Daoy (cell line): ENCODE data around the gene IQGAP2. TPM values are rescaled to one million over a fixed set of nuclear protein-coding genes. Genes with fewer than 3 reads are reported as not detected.

ENCODE experiments used
- DNase-seq: peaks from one replicate; pipeline ENCODE4 v3.0.0-alpha.2; 2015; ENCODE audit warnings: low read depth
- total RNA-seq: library from RNA; depleted of rRNA; stranded (reverse); fragments of >200 nt; shearing (Covaris generic); gene quantifications from 2 replicates; pipeline ENCODE4 v1.2.3, GENCODE V29; 2014

IQGAP2 gene
- total RNA-seq, 1 experiment from 2014 or later, result 6.9 TPM

GRCh38 chr5:76383126-76383832 lies 19.8 kb upstream of the IQGAP2 start:
- DNase-seq, result no peak

DNA sequence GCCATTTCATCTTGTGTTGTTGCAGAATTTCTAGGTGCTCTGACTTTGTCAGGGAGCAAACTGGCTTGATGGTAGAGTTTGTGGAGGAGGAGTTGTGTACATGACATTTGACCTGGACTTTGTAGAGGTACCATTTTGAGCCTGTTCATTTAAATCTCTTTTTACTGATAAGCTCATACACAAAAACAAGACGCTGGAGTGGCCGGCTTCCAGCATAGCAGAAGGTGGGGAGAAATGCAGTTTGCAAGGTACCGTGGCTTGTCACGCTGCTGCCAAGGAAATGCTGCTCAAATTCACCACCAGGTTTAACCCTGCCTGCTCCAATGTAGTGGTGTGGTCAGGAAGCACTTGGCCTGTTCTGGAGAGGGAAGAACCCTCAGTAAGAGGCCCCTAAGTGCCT lies 18.9 kb upstream of the IQGAP2 start:
- no peak for DNase-seq

DNA sequence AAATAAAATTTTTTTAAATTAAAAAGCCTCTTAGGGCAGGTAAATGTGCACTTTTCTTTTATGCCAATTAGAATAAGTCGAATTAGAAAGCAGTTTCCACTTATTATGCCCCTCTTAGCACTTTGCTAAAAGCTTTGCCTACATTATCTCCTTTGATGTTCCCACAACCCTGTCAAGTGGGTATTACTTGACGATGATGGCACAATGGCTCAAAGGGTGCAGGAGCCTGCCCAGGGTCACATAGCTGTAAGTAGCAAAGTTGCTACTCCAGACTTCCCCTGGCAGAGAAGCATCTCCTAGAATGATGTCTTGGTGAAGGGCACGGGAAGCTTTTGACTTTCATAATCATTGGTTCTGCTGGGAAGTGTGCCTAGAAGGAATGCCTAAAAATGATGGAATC lies 18.4 kb upstream of the IQGAP2 start:
- DNase-seq, result no peak

DNA sequence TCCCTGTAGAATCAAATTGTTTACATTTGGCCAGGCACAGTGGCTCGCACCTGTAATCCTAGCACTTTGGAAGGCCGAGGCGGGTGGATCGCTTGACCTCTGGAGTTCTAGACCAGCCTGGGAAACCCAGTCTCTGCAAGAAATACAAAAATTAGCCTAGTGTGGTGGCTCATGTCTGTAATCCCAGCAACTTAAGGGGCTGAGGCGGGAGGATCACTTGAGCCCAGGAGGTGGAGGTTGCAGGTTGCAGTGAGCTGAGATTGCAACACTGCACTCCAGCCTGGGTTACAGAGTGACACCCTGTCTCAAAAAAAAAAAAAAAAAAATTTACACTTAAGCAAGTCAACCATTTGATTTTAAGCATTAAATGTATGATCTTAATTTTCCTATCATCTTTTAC lies 17.5 kb upstream of the IQGAP2 start:
- no peak for DNase-seq

DNA sequence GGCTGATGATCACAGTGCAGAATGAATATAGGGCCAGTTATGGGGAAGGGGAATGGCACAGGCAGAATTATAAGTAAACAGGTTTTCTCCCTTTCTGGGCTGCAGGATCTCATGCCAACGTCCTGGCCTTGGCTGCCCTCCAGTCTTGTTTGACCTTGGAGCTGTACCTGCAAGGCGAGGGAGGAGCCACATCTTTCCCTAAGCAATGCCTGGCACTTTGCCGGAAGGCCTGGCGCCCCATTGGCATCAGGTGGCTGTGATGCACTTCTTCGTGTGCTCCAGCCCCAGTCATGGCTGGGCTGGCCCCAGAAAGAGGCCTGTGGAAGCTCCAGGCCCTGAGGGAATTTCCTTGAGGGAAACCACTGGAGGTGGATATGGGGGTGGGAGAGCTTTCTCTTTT lies 16.7 kb upstream of the IQGAP2 start:
- no peak for DNase-seq

GRCh38 chr5:76388236-76388635 lies 14.8 kb upstream of the IQGAP2 start:
- no peak for DNase-seq

GRCh38 chr5:76388791-76389512 lies 14.1 kb upstream of the IQGAP2 start:
- no peak for DNase-seq

GRCh38 chr5:76389513-76390154 lies 13.5 kb upstream of the IQGAP2 start:
- DNase-seq, result no peak

DNA sequence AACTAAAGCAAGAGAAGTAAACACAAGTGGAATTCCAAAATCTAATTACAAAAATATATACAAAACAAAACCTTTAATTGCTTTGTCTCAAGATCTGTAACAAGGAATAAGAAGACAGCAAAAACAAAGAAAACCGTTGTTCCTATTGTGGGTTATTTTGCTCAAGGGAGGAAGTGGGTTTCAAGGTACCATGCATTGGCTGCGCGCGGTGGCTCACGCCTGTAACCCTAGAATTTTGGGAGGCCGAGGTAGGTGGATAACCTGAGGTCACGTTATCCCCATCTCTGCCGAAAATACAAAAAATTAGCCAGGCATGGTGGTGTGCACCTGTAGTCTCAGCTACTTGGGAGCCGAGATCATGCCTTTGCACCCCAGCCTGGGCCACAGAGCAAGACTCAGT lies 12.1 kb upstream of the IQGAP2 start:
- DNase-seq, result no peak

GRCh38 chr5:76393035-76393680 lies 9.9 kb upstream of the IQGAP2 start:
- DNase-seq, result no peak

- no peak for DNase-seq
Observed at GRCh38 chr5:76397200-76397599, 5.9 kb upstream of the IQGAP2 start.

DNA sequence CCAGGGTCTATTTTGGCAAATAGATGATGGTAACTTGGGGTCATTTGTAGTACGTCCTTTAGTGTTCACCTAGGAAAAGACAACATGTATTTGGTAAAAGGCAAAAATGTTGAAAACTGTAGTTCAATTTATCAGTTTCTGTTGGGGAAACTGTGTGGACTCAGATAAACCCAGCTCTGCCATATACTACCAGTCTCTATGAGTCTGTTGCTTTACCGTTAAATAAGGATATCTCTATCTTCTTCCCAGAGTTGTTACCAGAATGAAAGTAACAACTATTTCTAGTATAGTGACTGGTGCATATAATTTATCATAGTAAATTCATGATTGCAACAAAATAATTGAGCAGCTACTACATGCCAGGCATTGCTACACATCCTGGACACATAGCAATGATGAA lies 3.8 kb upstream of the IQGAP2 start:
- no peak for DNase-seq

GRCh38 chr5:76400466-76400865 lies 2.6 kb upstream of the IQGAP2 start:
- no peak for DNase-seq

GRCh38 chr5:76401801-76402250 lies 1.3 kb upstream of the IQGAP2 start:
- DNase-seq, result no peak

- DNase-seq, result peak; percentile 57
Observed at GRCh38 chr5:76402251-76402885, 717 bp upstream of the IQGAP2 start.

- DNase-seq, result peak; percentile 45
Observed at GRCh38 chr5:76403766-76404222, 709 bp downstream of the IQGAP2 start.

- DNase-seq, result peak; percentile 6
Observed at GRCh38 chr5:76404223-76405211, 1.4 kb downstream of the IQGAP2 start.

DNA sequence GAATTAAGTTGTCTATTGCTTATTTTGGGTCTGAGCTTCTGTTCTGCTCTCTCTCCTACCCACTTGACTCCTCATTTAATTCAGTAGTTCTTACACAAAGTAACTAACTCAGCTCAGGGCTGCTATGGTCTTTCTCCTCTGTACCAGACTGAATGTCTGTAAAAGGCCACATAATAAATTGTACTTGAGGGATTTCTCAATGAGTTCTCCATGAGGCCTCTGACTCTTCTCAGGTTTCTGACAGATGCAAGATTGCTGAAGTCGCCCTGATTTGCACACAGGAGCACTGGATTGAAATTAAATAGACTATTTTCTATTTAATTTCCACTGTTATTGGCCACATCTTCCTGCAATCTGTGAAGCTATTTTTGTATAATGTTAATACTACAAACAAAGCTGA lies 2.9 kb downstream of the IQGAP2 start:
- no peak for DNase-seq

DNA sequence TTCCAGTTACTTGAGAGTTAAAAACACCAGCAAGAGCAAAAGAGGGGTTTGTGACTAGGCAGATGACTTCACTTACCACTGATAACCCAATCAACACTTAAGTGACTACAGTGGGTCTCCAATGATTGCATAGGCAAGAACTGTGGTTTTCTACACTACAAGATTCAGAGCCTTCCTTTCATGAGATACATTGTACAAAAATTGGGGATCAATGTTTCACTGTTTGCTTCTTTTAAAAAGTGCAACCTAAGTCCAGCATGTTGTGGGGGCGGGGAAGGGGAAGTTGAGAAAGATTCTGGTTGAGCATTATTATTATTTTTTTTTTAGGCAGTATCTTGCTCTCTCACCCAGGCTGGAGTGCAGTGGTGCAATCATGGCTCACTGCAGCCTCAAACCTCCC lies 3.6 kb downstream of the IQGAP2 start:
- no peak for DNase-seq

- no peak for DNase-seq
Observed at GRCh38 chr5:76408104-76408654, 5.1 kb downstream of the IQGAP2 start.
